Activated T-cell treated with anti-CD3 and anti-CD28 coated beads, Interleukin-2, amount 50 U/mL, for 72 hours (primary cell): ENCODE measurements around the gene SLC26A4. TPM values are rescaled to one million over a fixed set of nuclear protein-coding genes. Genes with fewer than 3 reads are reported as not detected.

Experiments used
- ATAC-seq, 2 donors: fragments of 150-1000 bp; cut with Tn5 transposase; replicated peaks in 1 of 2; 2 replicates each; pipeline ENCODE4 v1.10.0; 2021; ENCODE audit warnings: moderate library complexity in 2 of 2, mild to moderate bottlenecking in 1 of 2
- DNase-seq, 2 donors: peaks; one replicate each; pipeline ENCODE4 v3.0.0; 2021 to 2022; ENCODE audit warnings: mixed read lengths in 1 of 2
- H3K27ac Mint-ChIP-seq: one replicate; pipeline ENCODE4 v1.8.0; 2022; ENCODE audit warnings: mild to moderate bottlenecking, moderate library complexity, mixed read lengths
- H3K27me3 Mint-ChIP-seq: one replicate; pipeline ENCODE4 v1.8.0; 2022; ENCODE audit warnings: low read depth, mixed read lengths
- H3K36me3 Mint-ChIP-seq, 2 donors: one replicate each; pipeline ENCODE4 v1.8.0; 2022; ENCODE audit warnings: mixed read lengths in 2 of 2, mild to moderate bottlenecking in 1 of 2; ENCODE audit not compliant: insufficient read depth in 2 of 2
- H3K4me1 Mint-ChIP-seq: one replicate; pipeline ENCODE4 v1.8.0; 2022; ENCODE audit warnings: low read depth, mixed read lengths
- H3K4me3 Mint-ChIP-seq, 2 donors: one replicate each; pipeline ENCODE4 v1.8.0; 2022; ENCODE audit warnings: mild to moderate bottlenecking in 2 of 2, mixed read lengths in 2 of 2, moderate library complexity in 2 of 2
- H3K9me3 Mint-ChIP-seq, 2 donors: one replicate each; pipeline ENCODE4 v1.8.0; 2022; ENCODE audit warnings: mixed read lengths in 2 of 2
- total RNA-seq, 2 donors: library from RNA; stranded (reverse); gene quantifications; one replicate each; pipeline ENCODE4 v1.2.3, GENCODE V29; 2022

SLC26A4 gene
- total RNA-seq, 2 donors from 2014 or later: 7.9 to 18.3 TPM

DNA sequence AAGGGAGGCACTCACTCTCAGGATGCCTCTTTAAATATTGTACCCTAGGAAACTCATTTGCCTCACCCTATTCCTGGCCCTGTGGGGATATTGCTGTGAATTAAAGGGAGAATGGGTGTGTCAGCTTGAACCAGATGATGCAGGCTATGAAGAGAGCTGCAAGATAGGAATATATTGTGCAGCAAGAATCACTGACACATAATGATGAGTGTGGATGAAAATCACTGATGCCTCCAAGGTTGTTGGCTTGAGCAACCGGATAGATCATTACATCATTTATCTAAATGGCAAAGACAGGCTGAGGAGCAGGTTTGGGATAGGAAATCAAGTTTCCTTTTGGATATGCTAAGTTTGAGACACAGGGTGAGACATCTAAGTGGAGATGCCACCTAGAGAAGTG, 6.2 kb downstream of the SLC26A4 start:
- Mint-ChIP-seq H3K9me3 (no peaks in the 10 kb centered on the region), H3K27ac (no peak overlapping the region), H3K4me3 (no peak overlapping the region), H3K27me3 (peaks cover 23% of the 10 kb centered on the region), H3K4me1 (peaks cover 10% of the 10 kb centered on the region), H3K36me3 (no peaks in the 10 kb centered on the region)
- DNase-seq: no peak
- ATAC-seq: no peak

DNA sequence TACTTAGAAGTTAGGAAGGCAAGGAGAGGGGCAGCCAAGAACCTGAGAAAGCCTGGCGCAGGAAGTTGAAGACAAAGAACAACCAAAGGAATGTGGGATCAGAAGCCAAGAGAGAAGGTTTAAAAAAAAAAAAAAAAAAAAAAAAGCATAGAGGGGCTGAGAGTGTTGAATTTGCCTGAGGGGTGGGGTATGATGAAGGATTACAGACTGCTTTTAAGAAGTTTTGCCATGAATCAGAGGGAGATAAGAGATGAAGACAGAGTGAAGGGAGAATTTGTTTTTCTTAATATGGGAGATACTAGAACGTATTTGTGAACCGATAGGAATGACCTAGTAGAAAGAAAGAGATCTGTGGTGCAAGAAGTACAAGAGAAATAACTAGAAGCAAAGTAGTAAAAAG, 6.7 kb downstream of the SLC26A4 start:
- Mint-ChIP-seq H3K27ac (no peak overlapping the region), H3K4me1 (peaks cover 10% of the 10 kb centered on the region), H3K4me3 (no peak overlapping the region), H3K9me3 (no peaks in the 10 kb centered on the region), H3K36me3 (no peaks in the 10 kb centered on the region), H3K27me3 (peaks cover 18% of the 10 kb centered on the region)
- DNase-seq (no peak), ATAC-seq (no peak)

DNA sequence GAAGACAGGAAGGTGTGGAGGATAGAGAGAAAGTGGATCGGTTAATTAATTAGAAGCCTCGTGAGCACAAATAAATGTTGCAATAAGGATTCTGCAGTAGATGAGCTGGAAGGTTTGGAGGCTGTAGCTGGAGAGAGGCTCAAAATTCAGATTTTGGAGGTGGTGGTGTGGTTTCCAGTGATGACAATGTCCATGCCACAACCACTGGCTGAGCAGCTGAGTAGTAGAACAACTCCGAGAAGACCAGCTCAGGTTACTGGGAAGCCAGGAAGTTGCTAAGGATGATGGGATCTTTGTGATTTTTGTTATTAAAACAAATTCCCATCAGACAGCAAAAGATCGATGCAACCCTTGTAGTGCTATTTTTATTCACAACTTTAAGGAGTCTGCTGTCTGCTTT, 7.7 kb downstream of the SLC26A4 start:
- Mint-ChIP-seq H3K4me1 (peaks cover 10% of the 10 kb centered on the region), H3K4me3 (no peak overlapping the region), H3K36me3 (no peaks in the 10 kb centered on the region), H3K27me3 (peaks cover 18% of the 10 kb centered on the region), H3K27ac (no peak overlapping the region), H3K9me3 (no peaks in the 10 kb centered on the region)
- DNase-seq: no peak
- ATAC-seq: no peak

DNA sequence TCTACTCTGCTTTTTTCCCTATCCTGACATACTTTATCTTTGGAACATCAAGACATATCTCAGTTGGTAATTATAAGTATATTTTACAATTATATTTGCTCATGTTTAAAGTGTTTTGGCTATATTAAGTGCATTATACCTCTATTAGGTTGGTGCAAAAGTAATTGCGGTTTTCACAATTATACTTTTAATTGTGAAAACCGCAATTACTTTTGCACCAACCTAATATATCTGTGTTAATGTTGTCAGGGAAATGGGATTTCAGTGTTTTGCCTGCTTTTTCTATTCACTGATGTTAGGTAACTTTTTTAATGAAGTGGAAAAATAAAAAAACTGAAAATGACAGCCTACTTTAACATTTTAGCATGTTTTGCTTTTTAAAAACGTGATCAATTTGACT, 11.6 kb downstream of the SLC26A4 start:
- H3K4me3 Mint-ChIP-seq: no peak overlapping the region
- no peaks in the 10 kb centered on the region for H3K36me3 Mint-ChIP-seq
- H3K27ac Mint-ChIP-seq: no peak overlapping the region
- ATAC-seq: no peak
- H3K9me3 Mint-ChIP-seq: no peaks in the 10 kb centered on the region
- DNase-seq: no peak
- H3K27me3 Mint-ChIP-seq: peaks cover 28% of the 10 kb centered on the region
- H3K4me1 Mint-ChIP-seq: peaks cover 10% of the 10 kb centered on the region

DNA sequence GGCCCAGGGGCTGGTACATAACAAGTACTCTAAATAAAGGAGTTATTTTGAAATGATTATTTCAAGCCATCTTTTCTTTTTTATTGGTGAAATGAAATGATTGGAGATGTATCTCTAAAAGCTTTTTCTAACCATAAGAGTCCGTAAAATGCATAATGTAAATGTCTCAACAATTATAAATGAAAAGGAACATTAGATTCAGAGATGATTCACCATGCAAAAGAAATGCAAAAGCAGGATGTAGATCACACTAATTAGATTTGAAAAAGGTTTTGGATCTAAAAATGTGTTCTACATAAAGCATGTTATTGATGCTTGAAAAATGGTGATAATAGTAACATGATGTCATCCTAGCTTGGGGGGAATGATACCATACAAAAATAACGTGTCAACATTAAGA, 15.6 kb downstream of the SLC26A4 start:
- peaks cover 1 to 2% of the 10 kb centered on the region in 2 donors for H3K36me3 Mint-ChIP-seq
- no peak for DNase-seq
- peaks cover 12% of the 10 kb centered on the region for H3K4me1 Mint-ChIP-seq
- no peak for ATAC-seq
- H3K9me3 Mint-ChIP-seq: no peaks in the 10 kb centered on the region
- peaks cover 22% of the 10 kb centered on the region for H3K27me3 Mint-ChIP-seq
- H3K4me3 Mint-ChIP-seq: no peak overlapping the region
- H3K27ac Mint-ChIP-seq: no peak overlapping the region

DNA sequence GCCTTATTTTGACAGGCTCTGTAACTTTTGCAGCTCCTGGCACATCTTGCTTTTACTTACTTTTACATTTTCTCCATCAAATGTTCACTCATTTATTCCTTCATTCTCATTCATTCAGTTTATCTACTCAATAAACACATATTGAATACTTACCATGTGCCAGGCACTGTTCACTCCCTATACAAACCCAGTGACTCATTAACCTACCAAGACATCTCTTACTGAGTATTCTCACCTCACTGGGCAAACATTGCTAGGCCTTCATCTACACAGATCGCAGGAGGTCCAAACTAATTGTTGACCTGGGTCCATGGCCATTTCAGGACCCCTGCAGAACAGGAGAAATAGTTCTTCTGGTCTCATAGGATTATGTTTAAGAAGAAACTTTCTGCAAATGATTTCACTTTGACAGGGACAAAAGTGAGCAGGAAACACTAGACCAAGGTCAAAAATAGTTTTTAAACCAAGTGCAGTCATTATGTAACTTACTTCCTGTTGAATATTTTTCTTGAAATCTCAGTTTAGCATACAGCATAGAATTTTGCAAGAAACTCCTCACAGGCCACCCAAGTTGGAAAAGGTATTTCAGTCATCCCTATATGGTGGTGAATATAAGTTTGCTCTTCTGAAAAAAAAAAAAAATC, 17.6 kb downstream of the SLC26A4 start:
- Mint-ChIP-seq H3K4me3 (no peak overlapping the region), H3K27me3 (peaks cover 16% of the 10 kb centered on the region), H3K27ac (no peak overlapping the region), H3K4me1 (peaks cover 12% of the 10 kb centered on the region), H3K36me3 (peaks cover 1 to 2% of the 10 kb centered on the region in 2 donors), H3K9me3 (no peaks in the 10 kb centered on the region)
- no peak for DNase-seq
- ATAC-seq: peak in 1 of 2 donors; percentile 65

DNA sequence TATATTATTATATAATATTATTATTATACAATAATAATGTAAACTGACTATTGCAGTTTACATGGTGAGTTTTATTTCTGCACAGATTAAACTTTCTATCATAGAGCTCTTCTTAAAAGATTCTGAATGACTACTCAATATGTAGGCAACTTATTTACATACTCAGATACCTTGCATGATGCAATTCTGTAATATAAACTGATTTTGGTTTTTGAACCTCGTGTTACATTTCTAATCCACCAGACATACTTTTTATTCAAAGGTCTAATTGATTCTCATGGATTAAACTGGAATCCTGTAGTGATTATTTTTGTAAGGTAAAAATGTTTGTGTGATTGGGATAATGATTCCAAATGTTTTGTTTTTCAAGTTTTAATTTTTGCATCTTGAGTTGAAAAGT, 19.9 kb downstream of the SLC26A4 start:
- Mint-ChIP-seq H3K36me3 (peaks cover 1 to 2% of the 10 kb centered on the region in 2 donors), H3K27me3 (no peaks in the 10 kb centered on the region), H3K4me1 (peaks cover 20% of the 10 kb centered on the region), H3K9me3 (no peaks in the 10 kb centered on the region), H3K27ac (no peak overlapping the region), H3K4me3 (no peak overlapping the region)
- no peak for ATAC-seq
- no peak for DNase-seq

DNA sequence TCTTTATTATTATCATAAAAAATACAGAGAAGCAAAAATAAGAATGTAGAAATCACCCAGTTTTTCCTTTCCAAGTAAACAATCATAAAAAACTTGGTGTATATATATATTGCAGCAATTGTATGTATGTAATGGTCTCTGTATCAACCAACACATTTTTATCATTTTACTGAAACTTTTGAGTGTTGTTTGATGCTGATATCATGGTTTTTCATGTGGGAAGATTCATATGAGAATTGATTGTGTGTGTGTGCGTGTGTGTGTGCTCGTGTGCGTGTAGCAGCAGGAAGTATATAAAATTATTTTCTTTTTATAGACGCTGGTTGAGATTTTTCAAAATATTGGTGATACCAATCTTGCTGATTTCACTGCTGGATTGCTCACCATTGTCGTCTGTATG, 22.3 kb downstream of the SLC26A4 start:
- peaks cover 27% of the 10 kb centered on the region for H3K4me1 Mint-ChIP-seq

DNA sequence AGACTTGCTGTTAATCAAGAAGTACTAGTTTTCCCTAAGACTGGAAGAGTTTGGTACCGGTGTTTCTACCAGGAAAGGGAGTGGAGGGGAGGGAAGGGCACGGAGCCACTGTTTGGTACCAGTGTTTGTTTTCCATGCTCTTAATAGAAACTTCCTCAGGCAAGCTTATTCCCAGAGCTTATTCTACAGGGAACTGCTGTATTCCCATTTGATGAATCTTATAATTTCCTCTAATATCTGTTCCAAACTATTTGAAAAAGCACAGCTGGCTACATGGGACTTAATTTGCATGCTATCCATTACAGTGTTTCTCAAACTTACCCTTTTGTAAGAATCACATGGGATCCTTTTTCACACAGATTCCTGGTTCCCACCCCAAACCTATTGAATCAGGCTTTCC, 23.7 kb downstream of the SLC26A4 start:
- Mint-ChIP-seq H3K9me3 (no peaks in the 10 kb centered on the region), H3K36me3 (no peaks in the 10 kb centered on the region), H3K4me1 (peaks cover 16% of the 10 kb centered on the region), H3K27ac (no peak overlapping the region), H3K4me3 (no peak overlapping the region), H3K27me3 (peaks cover 7% of the 10 kb centered on the region)
- ATAC-seq (no peak), DNase-seq (no peak)

More for the DNA sequence above, 22.3 kb downstream of the SLC26A4 start:
- H3K9me3 Mint-ChIP-seq: no peaks in the 10 kb centered on the region
- ATAC-seq: no peak
- H3K36me3 Mint-ChIP-seq: peaks cover 1 to 2% of the 10 kb centered on the region in 2 donors
- no peak overlapping the region for H3K4me3 Mint-ChIP-seq
- no peaks in the 10 kb centered on the region for H3K27me3 Mint-ChIP-seq
- H3K27ac Mint-ChIP-seq: no peak overlapping the region
- DNase-seq: no peak

DNA sequence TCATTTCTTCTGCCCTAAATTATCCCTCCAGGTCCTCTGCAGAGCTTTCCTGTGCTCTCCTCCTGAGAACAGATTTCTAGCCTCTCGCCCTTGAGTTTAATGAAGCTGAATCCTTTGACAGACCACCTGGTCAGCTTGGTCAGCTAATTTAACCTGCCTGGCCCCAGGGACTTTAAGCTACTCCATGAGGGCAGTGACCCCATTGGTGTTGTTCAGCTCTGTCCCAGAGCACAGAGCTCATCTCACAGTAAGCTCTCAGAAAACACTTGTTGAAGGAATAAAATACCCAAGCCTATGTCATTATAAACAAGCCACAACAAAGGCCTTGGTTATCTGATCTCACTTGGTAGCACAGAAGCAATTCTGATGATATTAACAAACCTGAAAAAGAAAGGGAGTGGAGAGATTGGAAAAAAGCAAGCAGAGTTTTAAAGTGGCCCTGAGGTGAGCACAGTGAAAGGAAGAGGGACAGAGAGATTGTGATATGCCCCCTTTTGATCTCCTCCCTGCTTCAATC, 24.4 kb downstream of the SLC26A4 start:
- H3K36me3 Mint-ChIP-seq: no peaks in the 10 kb centered on the region
- no peak for DNase-seq
- ATAC-seq: no peak
- no peaks in the 10 kb centered on the region for H3K9me3 Mint-ChIP-seq
- H3K27ac Mint-ChIP-seq: no peak overlapping the region
- no peak overlapping the region for H3K4me3 Mint-ChIP-seq
- peaks cover 9% of the 10 kb centered on the region for H3K27me3 Mint-ChIP-seq
- H3K4me1 Mint-ChIP-seq: peaks cover 16% of the 10 kb centered on the region

DNA sequence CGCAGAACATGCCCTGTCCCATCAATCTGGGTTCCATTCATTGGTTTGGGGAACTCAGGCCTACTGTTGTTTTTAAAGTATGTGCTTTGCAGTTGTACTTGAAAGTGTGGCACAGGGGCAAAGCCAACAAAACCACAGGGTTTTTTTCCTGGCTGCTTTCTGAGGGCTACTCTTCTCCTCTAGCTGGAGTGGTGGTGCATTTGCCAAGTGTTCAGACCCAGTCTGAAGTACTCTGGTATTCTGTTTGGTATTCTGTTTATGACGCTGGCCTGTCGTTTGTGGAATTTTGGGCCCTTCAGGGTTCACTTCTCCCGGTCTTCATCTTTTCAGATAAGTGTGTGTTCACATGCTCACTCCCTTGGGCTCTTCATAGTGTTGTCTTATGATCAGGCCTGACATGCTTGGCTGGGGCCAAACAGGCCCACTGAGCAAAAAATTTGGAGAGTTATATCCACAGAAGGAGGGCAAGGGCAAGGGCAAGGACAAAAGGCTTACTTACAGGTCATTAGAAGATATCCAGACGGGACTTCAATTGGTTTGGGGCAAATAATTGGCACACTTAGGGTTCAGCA, 26.3 kb downstream of the SLC26A4 start:
- Mint-ChIP-seq H3K27me3 (peaks cover 22% of the 10 kb centered on the region), H3K27ac (no peak overlapping the region), H3K36me3 (no peaks in the 10 kb centered on the region), H3K4me3 (no peak overlapping the region), H3K9me3 (no peaks in the 10 kb centered on the region), H3K4me1 (peaks cover 16% of the 10 kb centered on the region)
- DNase-seq (no peak), ATAC-seq (no peak)

DNA sequence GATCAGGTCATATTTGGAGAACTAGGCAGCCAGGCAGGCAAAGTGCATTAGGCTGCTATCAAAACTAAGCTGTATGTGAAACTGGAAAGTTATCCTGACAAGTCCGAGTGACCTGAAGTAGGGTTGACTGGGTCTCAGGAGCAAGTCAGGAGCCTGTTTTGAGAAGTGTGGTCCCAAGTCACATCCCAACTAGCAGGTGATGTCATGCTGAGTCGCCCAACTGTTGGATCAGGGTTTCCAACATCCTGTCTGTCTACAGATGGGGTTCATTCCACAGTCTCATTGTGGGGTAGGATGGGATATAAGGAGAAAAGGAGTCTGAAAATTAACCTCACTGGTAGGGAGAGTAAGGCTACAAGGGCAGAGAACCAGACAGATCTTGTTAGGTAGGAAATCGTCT, 27.0 kb downstream of the SLC26A4 start:
- Mint-ChIP-seq H3K9me3 (no peaks in the 10 kb centered on the region), H3K36me3 (no peaks in the 10 kb centered on the region), H3K4me3 (no peak overlapping the region), H3K4me1 (peaks cover 16% of the 10 kb centered on the region), H3K27ac (peak overlapping the region; percentile 3), H3K27me3 (peaks cover 29% of the 10 kb centered on the region)
- ATAC-seq (no peak), DNase-seq (no peak)

DNA sequence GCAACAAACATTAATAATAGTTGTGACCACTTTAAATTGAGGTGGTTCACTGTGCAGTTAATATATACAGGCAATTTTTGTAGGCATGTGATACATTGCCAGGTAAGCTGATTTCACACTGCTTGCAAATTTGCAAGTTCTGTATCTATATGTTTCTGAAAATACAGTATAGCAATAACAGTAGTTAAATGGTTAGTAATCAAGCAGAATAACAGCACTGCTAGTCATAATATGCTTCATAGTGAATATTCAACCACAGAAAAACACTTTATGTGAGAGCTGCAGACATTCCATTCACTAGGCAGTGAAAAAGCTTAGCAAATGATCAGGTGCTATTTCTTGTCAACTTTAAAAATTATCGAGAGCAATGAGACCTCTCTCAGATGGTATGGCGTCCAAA, 28.9 kb downstream of the SLC26A4 start:
- ATAC-seq: peak in 1 of 2 donors; percentile 62
- DNase-seq: no peak
- H3K36me3 Mint-ChIP-seq: no peaks in the 10 kb centered on the region
- peaks cover 39% of the 10 kb centered on the region for H3K27me3 Mint-ChIP-seq
- H3K4me3 Mint-ChIP-seq: no peak overlapping the region
- H3K4me1 Mint-ChIP-seq: peaks cover 16% of the 10 kb centered on the region
- no peaks in the 10 kb centered on the region for H3K9me3 Mint-ChIP-seq
- H3K27ac Mint-ChIP-seq: no peak overlapping the region

DNA sequence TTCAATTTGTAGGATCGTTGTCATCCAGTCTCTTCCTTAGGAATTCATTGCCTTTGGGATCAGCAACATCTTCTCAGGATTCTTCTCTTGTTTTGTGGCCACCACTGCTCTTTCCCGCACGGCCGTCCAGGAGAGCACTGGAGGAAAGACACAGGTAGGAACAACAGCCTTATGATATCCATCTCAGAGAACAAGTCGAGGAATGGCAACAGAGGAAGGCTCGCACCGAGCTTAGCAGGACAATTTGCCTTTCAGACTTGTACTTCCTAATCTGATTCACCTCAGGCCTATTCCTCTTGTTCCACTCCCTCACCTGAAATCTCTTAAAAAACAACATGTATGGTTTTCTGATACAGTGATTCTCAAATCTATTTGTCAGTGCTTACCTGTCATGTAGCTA, 29.5 kb downstream of the SLC26A4 start:
- Mint-ChIP-seq H3K4me3 (no peak overlapping the region), H3K4me1 (peaks cover 12% of the 10 kb centered on the region), H3K9me3 (no peaks in the 10 kb centered on the region), H3K36me3 (no peaks in the 10 kb centered on the region), H3K27me3 (peaks cover 39% of the 10 kb centered on the region), H3K27ac (no peak overlapping the region)
- DNase-seq: no peak
- no peak for ATAC-seq
